Activated CD4-positive, alpha-beta T cell treated with anti-CD3 and anti-CD28 coated beads, Interleukin-2, amount 50 U/mL, for 48 hours (primary cell): ENCODE data around the gene DYRK1B.
"Not testable (repeated sequence)": the region's sequence is repeated elsewhere in the genome, so short reads cannot be mapped to it uniquely, and the experiment has no call there.

Source experiments
- DNase-seq, 2 experiments: peaks; one replicate each; pipeline ENCODE4 v3.0.0-alpha.2; 2020

DYRK1B gene

GRCh38 chr19:39833464-39834286, at the start of gene DYRK1B:
DYRK1B (minus strand) TSS chr19:39834162; CDS start chr19:39831867, 2,295 bp downstream.
- DNase-seq, result peak; percentile 96

GRCh38 chr19:39882645-39883044, 48.7 kb upstream of the DYRK1B start:
- not testable (repeated sequence) for DNase-seq

GRCh38 chr19:39881495-39882110, 47.6 kb upstream of the DYRK1B start:
- DNase-seq, result peak; percentile 44 to 50

- DNase-seq, result not testable (repeated sequence)
Measured at GRCh38 chr19:39880241-39880640, 46.3 kb upstream of the DYRK1B start.

GRCh38 chr19:39879796-39880195, 45.8 kb upstream of the DYRK1B start:
- DNase-seq, result not testable (repeated sequence)

GRCh38 chr19:39878866-39879265, 44.9 kb upstream of the DYRK1B start:
- DNase-seq, result not testable (repeated sequence)

GRCh38 chr19:39878398-39878797, 44.4 kb upstream of the DYRK1B start:
- no peak for DNase-seq

- not testable (repeated sequence) for DNase-seq
Measured at GRCh38 chr19:39877982-39878381, 44.0 kb upstream of the DYRK1B start.

GRCh38 chr19:39877488-39877887, 43.5 kb upstream of the DYRK1B start:
- DNase-seq, result not testable (repeated sequence)

- not testable (repeated sequence) for DNase-seq
Measured at GRCh38 chr19:39876486-39876885, 42.5 kb upstream of the DYRK1B start.

- not testable (repeated sequence) for DNase-seq
Measured at GRCh38 chr19:39875401-39875864, 41.5 kb upstream of the DYRK1B start.

- DNase-seq, result no peak
Measured at GRCh38 chr19:39874404-39874803, 40.4 kb upstream of the DYRK1B start.

GRCh38 chr19:39873385-39873784, 39.4 kb upstream of the DYRK1B start:
- DNase-seq, result no peak

GRCh38 chr19:39871886-39872866, 38.2 kb upstream of the DYRK1B start:
- DNase-seq, result no peak

- DNase-seq, result no peak
Measured at GRCh38 chr19:39871362-39871761, 37.4 kb upstream of the DYRK1B start.

GRCh38 chr19:39870171-39870971, 36.4 kb upstream of the DYRK1B start:
- no peak for DNase-seq

GRCh38 chr19:39867952-39868351, 34.0 kb upstream of the DYRK1B start:
- no peak for DNase-seq

- DNase-seq, result no peak
Measured at GRCh38 chr19:39867133-39867532, 33.2 kb upstream of the DYRK1B start.

GRCh38 chr19:39865953-39866352, 32.0 kb upstream of the DYRK1B start:
- DNase-seq, result no peak

GRCh38 chr19:39865186-39865585, 31.2 kb upstream of the DYRK1B start:
- DNase-seq, result no peak

GRCh38 chr19:39864118-39864517, 30.2 kb upstream of the DYRK1B start:
- no peak for DNase-seq

GRCh38 chr19:39858541-39858940, 24.6 kb upstream of the DYRK1B start:
- DNase-seq, result no peak
